B cell (primary cell): ENCODE measurements around the gene LHX5. TPM values are rescaled to one million over a fixed set of nuclear protein-coding genes. Genes with fewer than 3 reads are reported as not detected.
A peak's percentile ranks its signal among the peaks of the same experiment; 100 is the strongest.

Source experiments
- ATAC-seq: fragments of 200-7000 bp; cut with Tn5 transposase; one replicate; pipeline ENCODE4 v1.10.0; 2021; ENCODE audit warnings: low read depth, mild to moderate bottlenecking, moderate number of reproducible peaks, moderate library complexity
- CTCF ChIA-PET: fragments of 350-600 bp; sonication (Branson Sonifier 250); formaldehyde crosslinking; loops from one replicate; lab custom pipeline; 2021; ENCODE audit warnings: antibody characterized with exemption, inconsistent platforms; lab: Charles Lee
- POLR2A ChIA-PET: fragments of 350-600 bp; sonication (Branson Sonifier 250); formaldehyde crosslinking; loops from one replicate; lab custom pipeline; 2021; ENCODE audit warnings: antibody characterized with exemption; lab: Charles Lee
- DNase-seq: peaks from one replicate; pipeline ENCODE4 v3.0.0; 2013
- H2AFZ ChIP-seq: 2 replicates; pipeline ENCODE4 v1.6.1; 2012; ENCODE audit warnings: mild to moderate bottlenecking, low read depth, low read length; ENCODE audit not compliant: insufficient read depth, poor library complexity, severe bottlenecking
- H3K27ac ChIP-seq, 2 donors: 1 replicate in 1 of 2; 2 replicates in 1 of 2; pipeline ENCODE4 v1.5.1; 2012 to 2013; ENCODE audit warnings: low read length in 2 of 2, mild to moderate bottlenecking in 2 of 2, moderate library complexity in 1 of 2
- H3K27me3 ChIP-seq, 4 experiments: fragments of 200-600 bp in 1 of 4; sonication (generic) in 1 of 4; replicated peaks in 1 of 4; 1 replicate in 2 of 4; 2 replicates in 2 of 4; pipeline versions ENCODE4 v1.6.1 to v1.7.0; 2013 to 2016; ENCODE audit warnings: low read length in 3 of 4, mild to moderate bottlenecking in 2 of 4, mixed read lengths in 1 of 4, moderate library complexity in 1 of 4; ENCODE audit not compliant: insufficient read depth in 4 of 4, control insufficient read depth in 3 of 4; ENCODE audit errors: control extremely low read depth in 1 of 4
- H3K36me3 ChIP-seq, 2 experiments: replicated peaks in 1 of 2; 1 replicate in 1 of 2; 2 replicates in 1 of 2; pipeline versions ENCODE4 v1.6.1 to v1.7.1; 2013; ENCODE audit warnings: low read length in 1 of 2; ENCODE audit not compliant: insufficient read depth in 2 of 2, control insufficient read depth in 1 of 2; ENCODE audit errors: control extremely low read depth in 1 of 2, extremely low read depth in 1 of 2
- H3K4me1 ChIP-seq, 2 donors: fragments of 200-600 bp in 1 of 2; sonication (generic) in 1 of 2; 1 replicate in 1 of 2; 2 replicates in 1 of 2; pipeline versions ENCODE4 v1.5.1 to v1.6.1; 2013 to 2017; ENCODE audit warnings: low read length in 2 of 2; ENCODE audit not compliant: control insufficient read depth in 2 of 2, insufficient read depth in 2 of 2
- H3K4me2 ChIP-seq: replicated peaks from 2 replicates; pipeline ENCODE3; 2012; ENCODE audit warnings: mild to moderate bottlenecking, low read depth, low read length; ENCODE audit not compliant: poor library complexity, severe bottlenecking
- H3K4me3 ChIP-seq, 5 experiments: fragments of 200-600 bp in 1 of 5; sonication (generic) in 1 of 5; 1 replicate in 3 of 5; 2 replicates in 2 of 5; pipeline versions ENCODE4 v1.5.1 to v1.7.0; 2011 to 2016; ENCODE audit warnings: low read length in 4 of 5, mild to moderate bottlenecking in 4 of 5, low read depth in 2 of 5, control low read depth in 1 of 5, moderate library complexity in 1 of 5; ENCODE audit not compliant: insufficient read depth in 1 of 5; ENCODE audit errors: control extremely low read depth in 1 of 5, extremely low read depth in 1 of 5
- H3K79me2 ChIP-seq: fragments of 200-600 bp; sonication (generic); one replicate; pipeline ENCODE4 v1.6.0; 2016; ENCODE audit warnings: low read length; ENCODE audit not compliant: control insufficient read depth, insufficient read depth
- H3K9ac ChIP-seq: fragments of 200-600 bp; sonication (generic); 2 replicates; pipeline ENCODE4 v1.6.1; 2017; ENCODE audit warnings: mild to moderate bottlenecking, low read length, moderate library complexity
- H3K9me3 ChIP-seq, 3 donors: one replicate each; pipeline versions ENCODE4 v1.6.1 to v1.7.1; 2013; ENCODE audit warnings: low read length in 2 of 3; ENCODE audit not compliant: control insufficient read depth in 2 of 3, insufficient read depth in 1 of 3; ENCODE audit errors: control extremely low read depth in 1 of 3
- H4K20me1 ChIP-seq: 2 replicates; pipeline ENCODE4 v1.6.0; 2012; ENCODE audit warnings: mild to moderate bottlenecking, low read length; ENCODE audit not compliant: insufficient read depth, control insufficient read depth, poor library complexity, severe bottlenecking
- H3K27ac Mint-ChIP-seq: one replicate; pipeline ENCODE4 v1.8.0; 2021; ENCODE audit warnings: mixed read lengths
- H3K27me3 Mint-ChIP-seq: one replicate; pipeline ENCODE4 v1.8.0; 2021; ENCODE audit warnings: mixed read lengths
- H3K4me1 Mint-ChIP-seq: one replicate; pipeline ENCODE4 v1.8.0; 2021; ENCODE audit warnings: mixed read lengths
- H3K4me3 Mint-ChIP-seq: one replicate; pipeline ENCODE4 v1.8.0; 2021; ENCODE audit warnings: mixed read lengths
- H3K9me3 Mint-ChIP-seq: one replicate; pipeline ENCODE4 v1.8.0; 2022; ENCODE audit warnings: mixed read lengths; ENCODE audit not compliant: insufficient read depth
- EZH2 ChIP-seq: IDR thresholded peaks from 2 replicates; pipeline ENCODE4 v1.6.1; 2012; ENCODE audit warnings: borderline replicate concordance, low read depth, mild to moderate bottlenecking, moderate library complexity, low read length; ENCODE audit not compliant: insufficient read depth, poor library complexity, severe bottlenecking
- WGBS: methylation state at CpG from one replicate; pipeline ENCODE4 v1.1.5; 2013; ENCODE audit warnings: missing lambda C conversion rate; ENCODE audit not compliant: insufficient coverage; 5-methylcytosine and 5-hydroxymethylcytosine counted together
- intact Hi-C: fragments of 100-400 bp; cut with micrococcal nuclease; formaldehyde crosslinking; loops from one replicate; pipeline ENCODE4 v1.10.0; 2022
- polyA plus RNA-seq: library from polyadenylated mRNA; depleted of rRNA; stranded (reverse); fragments of >200 nt; gene quantifications from 2 replicates; pipeline ENCODE4 v1.2.3, GENCODE V29; 2012
- total RNA-seq, 2 donors: library from RNA; stranded (reverse); fragments of 120-200 nt in 1 of 2; gene quantifications; 1 replicate in 1 of 2; 2 replicates in 1 of 2; pipeline versions ENCODE4 v1.2.3 to v1.2.4, GENCODE V29; 2013 to 2022
- TF ChIP-seq, protein P1 (sequence below): fragments of 200-600 bp; IDR thresholded peaks from one replicate; pipeline ENCODE4 v1.8.0; 2022; ENCODE audit warnings: antibody characterized with exemption, mild to moderate bottlenecking

Gene LHX5
- total and polyA plus RNA-seq, 2 donors (not counting 1 experiment from before 2014, with no cell fraction given), result not detected

DNA sequence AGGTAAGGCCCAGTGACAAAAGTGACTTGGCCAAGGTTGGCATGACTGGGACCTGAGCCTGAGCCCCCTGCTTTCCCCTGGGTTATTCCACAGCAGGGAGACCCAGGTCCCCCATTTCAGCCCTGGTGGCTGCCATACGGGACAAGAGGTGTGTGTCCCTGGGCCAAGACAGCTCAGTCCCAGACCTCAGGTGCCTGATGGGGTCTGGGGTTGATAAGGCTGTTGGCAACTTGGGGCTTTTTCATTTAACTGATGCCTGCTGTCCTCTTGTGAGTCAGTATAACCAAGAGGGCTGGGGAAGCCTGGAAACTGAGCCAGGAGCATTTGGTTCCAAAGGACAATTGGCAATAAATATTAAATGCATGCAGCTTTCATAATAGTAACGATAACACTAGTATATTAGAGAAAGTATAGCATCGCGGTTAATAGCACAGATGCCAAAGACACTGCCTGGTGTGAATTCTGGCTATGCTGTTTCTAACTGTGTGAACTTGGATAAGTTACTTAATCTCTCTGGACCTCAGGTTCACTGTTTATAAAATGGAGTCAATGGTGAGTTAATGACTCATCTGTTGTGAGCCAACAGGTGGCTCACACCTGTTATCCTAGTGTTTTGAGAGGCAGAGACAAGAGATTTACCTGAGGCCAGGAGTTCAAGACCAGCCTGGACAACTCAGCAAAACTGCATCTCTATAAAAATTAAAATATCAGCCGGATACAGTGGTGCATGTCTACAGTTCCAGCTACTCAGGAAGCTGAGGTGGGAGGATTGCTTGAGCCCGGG, 48.6 kb downstream of the LHX5 start:
- intact Hi-C loops, result loop anchor here (1.0 kb wide), 1 partner anchor 65 kb away; the partner anchor contains the start of gene PLBD2
- Mint-ChIP-seq H3K4me1 (peaks cover 20% of the 10 kb centered on the region), H3K9me3 (no peaks in the 10 kb centered on the region), H3K27me3 (peaks cover 21% of the 10 kb centered on the region), H3K27ac (no peak overlapping the region), H3K4me3 (peak overlapping the region; percentile 8)
- Histone ChIP-seq H3K9ac (no peak overlapping the region), H3K4me2 (no peak overlapping the region), H3K27me3 (peaks cover 0 to 13% (median 6%) of the 10 kb centered on the region in 4 experiments), H3K79me2 (no peaks in the 10 kb centered on the region), H3K9me3 (peaks cover 0 to 3% (median 0%) of the 10 kb centered on the region in 3 donors), H4K20me1 (no peaks in the 10 kb centered on the region), H3K36me3 (no peaks in the 10 kb centered on the region), H3K4me1 (peaks cover 10 to 18% of the 10 kb centered on the region in 2 donors), H2AFZ (no peak overlapping the region), H3K4me3 (no peak overlapping the region), H3K27ac (no peak overlapping the region)
- 100% methylated on average over 5 of the region's 6 CpGs for whole genome bisulfite sequencing
- DNase-seq, result no peak
- ChIA-PET CTCF (interaction anchor here (1.2 kb wide), 1 partner anchor 226 kb away, joined by 4 read pairs; no protein-coding TSS in a partner anchor), POLR2A (interaction anchor here (0.5 kb wide), 1 partner anchor 15 kb away, joined by 4 read pairs; no protein-coding TSS in a partner anchor)
- TF ChIP-seq, protein P1, sequence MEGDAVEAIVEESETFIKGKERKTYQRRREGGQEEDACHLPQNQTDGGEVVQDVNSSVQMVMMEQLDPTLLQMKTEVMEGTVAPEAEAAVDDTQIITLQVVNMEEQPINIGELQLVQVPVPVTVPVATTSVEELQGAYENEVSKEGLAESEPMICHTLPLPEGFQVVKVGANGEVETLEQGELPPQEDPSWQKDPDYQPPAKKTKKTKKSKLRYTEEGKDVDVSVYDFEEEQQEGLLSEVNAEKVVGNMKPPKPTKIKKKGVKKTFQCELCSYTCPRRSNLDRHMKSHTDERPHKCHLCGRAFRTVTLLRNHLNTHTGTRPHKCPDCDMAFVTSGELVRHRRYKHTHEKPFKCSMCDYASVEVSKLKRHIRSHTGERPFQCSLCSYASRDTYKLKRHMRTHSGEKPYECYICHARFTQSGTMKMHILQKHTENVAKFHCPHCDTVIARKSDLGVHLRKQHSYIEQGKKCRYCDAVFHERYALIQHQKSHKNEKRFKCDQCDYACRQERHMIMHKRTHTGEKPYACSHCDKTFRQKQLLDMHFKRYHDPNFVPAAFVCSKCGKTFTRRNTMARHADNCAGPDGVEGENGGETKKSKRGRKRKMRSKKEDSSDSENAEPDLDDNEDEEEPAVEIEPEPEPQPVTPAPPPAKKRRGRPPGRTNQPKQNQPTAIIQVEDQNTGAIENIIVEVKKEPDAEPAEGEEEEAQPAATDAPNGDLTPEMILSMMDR, result no peak
- no peak for TF ChIP-seq EZH2
- no peak for ATAC-seq
